ENCODE data around the gene RC3H2.

The RC3H2 gene

GRCh38 chr9:122948313-122948712 is 43.2 kb upstream of the RC3H2 start:
- Mint-ChIP-seq H3K9me3 (no peaks in the 10 kb centered on the region), H3K4me1 (no peaks in the 10 kb centered on the region), H3K4me3 (no peak overlapping the region), H3K27me3 (ENCODE audit: low read depth, poor library complexity) (no peaks in the 10 kb centered on the region), H3K36me3 (ENCODE audit: low read depth) (peaks cover 19% of the 10 kb centered on the region), H3K27ac (no peak overlapping the region)
- DNase-seq, result no peak
- no peak for TF ChIP-seq CTCF (IDR thresholded peaks at IDR 0.05)

GRCh38 chr9:122946461-122947005 is 41.4 kb upstream of the RC3H2 start:
- DNase-seq, result no peak
- H3K27ac Mint-ChIP-seq, result no peak overlapping the region
- H3K4me1 Mint-ChIP-seq, result peaks cover 9% of the 10 kb centered on the region
- no peaks in the 10 kb centered on the region for H3K27me3 Mint-ChIP-seq (ENCODE audit: low read depth, poor library complexity)
- no peak for TF ChIP-seq CTCF (IDR thresholded peaks at IDR 0.05)
- H3K4me3 Mint-ChIP-seq, result no peak overlapping the region
- H3K9me3 Mint-ChIP-seq, result no peaks in the 10 kb centered on the region
- H3K36me3 Mint-ChIP-seq (ENCODE audit: low read depth), result peaks cover 20% of the 10 kb centered on the region

GRCh38 chr9:122944960-122945888 is 40.1 kb upstream of the RC3H2 start:
- Mint-ChIP-seq H3K4me1 (peaks cover 16% of the 10 kb centered on the region), H3K27me3 (ENCODE audit: low read depth, poor library complexity) (no peaks in the 10 kb centered on the region), H3K36me3 (ENCODE audit: low read depth) (peaks cover 17% of the 10 kb centered on the region), H3K9me3 (no peaks in the 10 kb centered on the region), H3K27ac (no peak overlapping the region), H3K4me3 (no peak overlapping the region)
- TF ChIP-seq CTCF (IDR thresholded peaks at IDR 0.05), result no peak
- no peak for DNase-seq

- DNase-seq, result no peak
- peaks cover 21% of the 10 kb centered on the region for H3K4me1 Mint-ChIP-seq
- H3K36me3 Mint-ChIP-seq (ENCODE audit: low read depth), result peaks cover 39% of the 10 kb centered on the region
- no peaks in the 10 kb centered on the region for H3K9me3 Mint-ChIP-seq
- H3K27me3 Mint-ChIP-seq (ENCODE audit: low read depth, poor library complexity), result no peaks in the 10 kb centered on the region
- peak overlapping the region; percentile 91 for H3K27ac Mint-ChIP-seq
- TF ChIP-seq CTCF (IDR thresholded peaks at IDR 0.05), result no peak
- H3K4me3 Mint-ChIP-seq, result peak overlapping the region; percentile 97
Measured at GRCh38 chr9:122941582-122942234, 36.5 kb upstream of the RC3H2 start.

- Mint-ChIP-seq H3K4me3 (peak within 1 kb of the TSS; percentile 97), H3K4me1 (peaks cover 21% of the 10 kb centered on the region), H3K27ac (peak within 1 kb of the TSS; percentile 91), H3K36me3 (ENCODE audit: low read depth) (peaks cover 47% of the 10 kb centered on the region), H3K27me3 (ENCODE audit: low read depth, poor library complexity) (no peaks in the 10 kb centered on the region), H3K9me3 (no peaks in the 10 kb centered on the region)
- TF ChIP-seq CTCF (IDR thresholded peaks at IDR 0.05), result no peak
- peak; percentile 99 for DNase-seq
Measured at GRCh38 chr9:122940749-122941581, 35.8 kb upstream of the RC3H2 start, which contains the start of gene RABGAP1. RABGAP1 (plus strand) TSS chr9:122941020; CDS start chr9:122957060, 16,040 bp downstream.

Data from nephron progenitor cell (in vitro differentiated cells).